Measurements from ENCODE around the gene SNRPE. TPM values are rescaled to one million over a fixed set of nuclear protein-coding genes. Genes with fewer than 3 reads are reported as not detected.

SNRPE gene
- total and polyA plus RNA-seq, 2 experiments from 2014 or later: 99.3 to 904 TPM

GRCh38 chr1:203916756-203917155 is 55.4 kb downstream of the SNRPE start:
- no peak overlapping the region for H3K4me2 ChIP-seq
- H3K79me2 ChIP-seq (replicated peaks; ENCODE audit: insufficient read depth): no peaks in the 10 kb centered on the region
- Mint-ChIP-seq H3K4me3 (no peak overlapping the region), H3K4me1 (no peaks in the 10 kb centered on the region), H3K36me3 (ENCODE audit: low read depth) (0 out of 3 replicates have a peak, but pooled peaks cover 3% of the 10 kb centered on the region), H3K9me3 (peaks cover 13% of the 10 kb centered on the region; the same call in 2 of the 3 replicates), H3K27ac (no peak overlapping the region), H3K27me3 (ENCODE audit: insufficient read depth, low read depth, poor library complexity) (peaks cover 3% of the 10 kb centered on the region)
- H3K9me2 ChIP-seq (ENCODE audit: insufficient read depth): no peaks in the 10 kb centered on the region
- H4K20me1 ChIP-seq (replicated peaks; ENCODE audit: insufficient read depth): no peaks in the 10 kb centered on the region
- no peak overlapping the region for H3K4me3 ChIP-seq
- no peaks in the 10 kb centered on the region for H3K36me3 ChIP-seq (ENCODE audit: insufficient read depth)
- ATAC-seq (no peak), DNase-seq (ENCODE audit: low spot score) (no peak)
- H3K27me3 ChIP-seq (ENCODE audit: insufficient read depth): no peaks in the 10 kb centered on the region
- TF ChIP-seq ZNF462 (CRISPR knock-in tag; IDR thresholded peaks at IDR 0.05) (no peak), CTCF (conservative IDR thresholded peaks at IDR 0.05; ENCODE audit: low read depth in 2 of 2) (no peak), CREB1 (CRISPR knock-in tag; IDR thresholded peaks at IDR 0.05; ENCODE audit: low read depth) (no peak), STAT1 (IDR thresholded peaks at IDR 0.05; ENCODE audit: unreplicated experiment) (no peak), EZH2 (IDR thresholded peaks at IDR 0.05; ENCODE audit: low read depth, unreplicated experiment) (no peak), ETS1 (IDR thresholded peaks at IDR 0.05) (no peak), REST (IDR thresholded peaks at IDR 0.05; ENCODE audit: unreplicated experiment) (no peak), ZNF331 (CRISPR knock-in tag; IDR thresholded peaks at IDR 0.05; ENCODE audit: low read depth) (no peak), ZNF114 (CRISPR knock-in tag; IDR thresholded peaks at IDR 0.05) (no peak), NANOG (IDR thresholded peaks at IDR 0.05; ENCODE audit: borderline replicate concordance) (no peak), EZH2phosphoT487 (IDR thresholded peaks at IDR 0.05; ENCODE audit: unreplicated experiment) (no peak), POLR2AphosphoS5 (IDR thresholded peaks at IDR 0.05; ENCODE audit: low read depth) (no peak), JUNB (IDR thresholded peaks at IDR 0.05; ENCODE audit: unreplicated experiment) (no peak)
- no peak overlapping the region for H2AFZ ChIP-seq
- no peak overlapping the region for H3K27ac ChIP-seq (ENCODE audit: low read depth)
- no peaks in the 10 kb centered on the region for H3F3A ChIP-seq (replicated peaks; ENCODE audit: low read depth)
- H3K4me1 ChIP-seq (ENCODE audit: insufficient read depth): no peaks in the 10 kb centered on the region
